Measurements from ENCODE around the gene VTI1A.
A peak's percentile ranks its signal among the peaks of the same experiment; 100 is the strongest.

The VTI1A gene

GRCh38 chr10:112446855-112447619 lies at the start of gene VTI1A, which contains the start of gene ZDHHC6:
TSS of gene VTI1A (plus strand) at chr10:112447215. CDS start at chr10:112447374, 159 bp downstream.
TSS of gene ZDHHC6 (minus strand) at chr10:112446914. CDS start at chr10:112445436, 1,478 bp downstream.
- Histone ChIP-seq H3K36me3 (ENCODE audit: insufficient read depth, low read length) (no peaks in the 10 kb centered on the region), H3K9me2 (replicated peaks; ENCODE audit: low read depth, low read length) (no peaks in the 10 kb centered on the region), H3K79me2 (ENCODE audit: insufficient read depth, low read length) (peaks cover 77% of the 10 kb centered on the region), H3K27me3 (ENCODE audit: insufficient read depth, low read length, poor library complexity, severe bottlenecking) (no peaks in the 10 kb centered on the region), H2AFZ (ENCODE audit: low read length) (peak within 1 kb of the TSS; percentile 96), H3K4me1 (ENCODE audit: insufficient read depth, low read length, poor library complexity, severe bottlenecking) (peaks cover 55% of the 10 kb centered on the region), H3F3A (ENCODE audit: low read depth) (no peaks in the 10 kb centered on the region), H3K9ac (ENCODE audit: low read depth, low read length, poor library complexity, severe bottlenecking) (peak within 1 kb of the TSS; percentile 92), H4K20me1 (ENCODE audit: insufficient read depth, low read length, poor library complexity, severe bottlenecking) (peaks cover 13% of the 10 kb centered on the region), H3K4me3 (ENCODE audit: low read length, poor library complexity, severe bottlenecking) (peak within 1 kb of the TSS; percentile 93), H3K4me2 (ENCODE audit: low read depth, low read length, poor library complexity, severe bottlenecking) (peak within 1 kb of the TSS; percentile 93), H3K9me3 (ENCODE audit: insufficient read depth, low read depth, low read length) (no peaks in the 10 kb centered on the region)
- TF ChIP-seq CTCF (conservative IDR thresholded peaks at IDR 0.05; ENCODE audit: low read length) (peak; percentile 27), EZH2phosphoT487 (IDR thresholded peaks at IDR 0.05; ENCODE audit: borderline replicate concordance) (no peak)

- H3F3A ChIP-seq (ENCODE audit: low read depth): no peaks in the 10 kb centered on the region
- H3K9ac ChIP-seq (ENCODE audit: low read depth, low read length, poor library complexity, severe bottlenecking): no peak overlapping the region
- no peaks in the 10 kb centered on the region for H4K20me1 ChIP-seq (ENCODE audit: insufficient read depth, low read length, poor library complexity, severe bottlenecking)
- no peak overlapping the region for H3K4me3 ChIP-seq (ENCODE audit: low read length, poor library complexity, severe bottlenecking)
- TF ChIP-seq CTCF (conservative IDR thresholded peaks at IDR 0.05; ENCODE audit: low read length) (no peak), EZH2phosphoT487 (IDR thresholded peaks at IDR 0.05; ENCODE audit: borderline replicate concordance) (no peak)
- H3K4me2 ChIP-seq (ENCODE audit: low read depth, low read length, poor library complexity, severe bottlenecking): no peak overlapping the region
- no peaks in the 10 kb centered on the region for H3K27me3 ChIP-seq (ENCODE audit: insufficient read depth, low read length, poor library complexity, severe bottlenecking)
- H3K79me2 ChIP-seq (ENCODE audit: insufficient read depth, low read length): no peaks in the 10 kb centered on the region
- no peaks in the 10 kb centered on the region for H3K9me2 ChIP-seq (replicated peaks; ENCODE audit: low read depth, low read length)
- peaks cover 15% of the 10 kb centered on the region; the same call in 1 of the 2 replicates for H3K36me3 ChIP-seq (ENCODE audit: insufficient read depth, low read length)
- H2AFZ ChIP-seq (ENCODE audit: low read length): no peak overlapping the region
- no peaks in the 10 kb centered on the region for H3K4me1 ChIP-seq (ENCODE audit: insufficient read depth, low read length, poor library complexity, severe bottlenecking)
- H3K9me3 ChIP-seq (ENCODE audit: insufficient read depth, low read depth, low read length): no peaks in the 10 kb centered on the region
Observed at GRCh38 chr10:112397592-112397991, 49.4 kb upstream of the VTI1A start.

- Histone ChIP-seq H3K4me1 (ENCODE audit: insufficient read depth, low read length, poor library complexity, severe bottlenecking) (no peaks in the 10 kb centered on the region), H3K9ac (ENCODE audit: low read depth, low read length, poor library complexity, severe bottlenecking) (no peak overlapping the region), H3K4me3 (ENCODE audit: low read length, poor library complexity, severe bottlenecking) (no peak overlapping the region), H3F3A (ENCODE audit: low read depth) (no peaks in the 10 kb centered on the region), H3K27me3 (ENCODE audit: insufficient read depth, low read length, poor library complexity, severe bottlenecking) (no peaks in the 10 kb centered on the region), H3K9me2 (replicated peaks; ENCODE audit: low read depth, low read length) (no peaks in the 10 kb centered on the region), H3K79me2 (ENCODE audit: insufficient read depth, low read length) (no peaks in the 10 kb centered on the region), H3K9me3 (ENCODE audit: insufficient read depth, low read depth, low read length) (no peaks in the 10 kb centered on the region), H3K36me3 (ENCODE audit: insufficient read depth, low read length) (peaks cover 48% of the 10 kb centered on the region; the same call in 1 of the 2 replicates), H3K4me2 (ENCODE audit: low read depth, low read length, poor library complexity, severe bottlenecking) (no peak overlapping the region), H4K20me1 (ENCODE audit: insufficient read depth, low read length, poor library complexity, severe bottlenecking) (no peaks in the 10 kb centered on the region), H2AFZ (ENCODE audit: low read length) (no peak overlapping the region)
- TF ChIP-seq EZH2phosphoT487 (IDR thresholded peaks at IDR 0.05; ENCODE audit: borderline replicate concordance): no peak
- TF ChIP-seq CTCF (conservative IDR thresholded peaks at IDR 0.05; ENCODE audit: low read length): no peak
Observed at GRCh38 chr10:112402917-112403316, 44.1 kb upstream of the VTI1A start.

All from Loucy (cell line).